SH-SY5Y (cell line): Measurements from ENCODE around the gene GIMAP1.

ENCODE experiments used
- GATA2 ChIP-seq: IDR thresholded peaks from 2 replicates; pipeline ENCODE4 v1.6.1; 2011; ENCODE audit warnings: mild to moderate bottlenecking, low read depth, low read length
- GATA3 ChIP-seq: IDR thresholded peaks from 2 replicates; pipeline ENCODE4 v1.6.1; 2011; ENCODE audit warnings: low read depth, mild to moderate bottlenecking, low read length, moderate library complexity

- TF ChIP-seq GATA2 (no peak), GATA3 (no peak)
Observed at GRCh38 chr7:150668977-150669376, 47.4 kb upstream of the GIMAP1 start.
